AG04449 (cell line): Measurements from ENCODE around the gene FBP1.

ENCODE experiments used
- CTCF ChIA-PET: fragments of 350-600 bp; formaldehyde crosslinking; extraction: SDS; loops from one replicate; lab custom pipeline; 2021; ENCODE audit warnings: antibody characterized with exemption; lab: Yijun Ruan, JAX
- POLR2A ChIA-PET: fragments of 400-600, 350-600 bp; formaldehyde crosslinking; extraction: SDS; loops from one replicate; lab custom pipeline; 2020; ENCODE audit warnings: antibody characterized with exemption, inconsistent platforms; lab: Yijun Ruan, JAX
- DNase-seq: peaks from one replicate; pipeline ENCODE4 v3.0.0-alpha.2; 2010; ENCODE audit warnings: low read depth, low spot score
- H3K4me3 ChIP-seq: 2 replicates; pipeline ENCODE4 v1.5.1; 2011; ENCODE audit warnings: low read depth, mild to moderate bottlenecking, control low read depth, low read length
- CTCF ChIP-seq: IDR thresholded peaks from one replicate; pipeline ENCODE4 v1.5.1; 2011; ENCODE audit warnings: mild to moderate bottlenecking, moderate library complexity, low read length, control low read depth, inconsistent platforms; ENCODE audit not compliant: insufficient read depth; ENCODE audit errors: missing control alignments

Gene FBP1

GRCh38 chr9:94680020-94680419 lies 40.7 kb upstream of the FBP1 start:
- no peak for TF ChIP-seq CTCF
- CTCF ChIA-PET, result interaction anchor here (0.8 to 6.0 kb wide), 34 partner anchors 9 to 1539 kb away, joined by 3 to 302 read pairs (median 6); no protein-coding TSS in a partner anchor
- POLR2A ChIA-PET, result interaction anchor here (0.5 kb wide), 1 partner anchor 447 kb away, joined by 3 read pairs; no protein-coding TSS in a partner anchor
- DNase-seq, result no peak
- H3K4me3 ChIP-seq, result no peak overlapping the region

GRCh38 chr9:94679587-94679986 lies 40.3 kb upstream of the FBP1 start:
- TF ChIP-seq CTCF, result no peak
- no peak for DNase-seq
- POLR2A ChIA-PET, result no interaction called here
- CTCF ChIA-PET, result interaction anchor here (1.0 to 14.6 kb wide), 16 partner anchors 9 to 488 kb away, joined by 4 to 341 read pairs (median 17); no protein-coding TSS in a partner anchor
- no peak overlapping the region for H3K4me3 ChIP-seq

- ChIA-PET CTCF (interaction anchor here (0.8 to 14.6 kb wide), 4 partner anchors 11 to 490 kb away, joined by 3 to 341 read pairs (median 5); no protein-coding TSS in a partner anchor), POLR2A (no interaction called here)
- no peak for DNase-seq
- no peak overlapping the region for H3K4me3 ChIP-seq
- no peak for TF ChIP-seq CTCF
Observed at GRCh38 chr9:94677929-94678328, 38.6 kb upstream of the FBP1 start.

- TF ChIP-seq CTCF, result no peak
- H3K4me3 ChIP-seq, result no peak overlapping the region
- CTCF ChIA-PET, result interaction anchor here (14.6 kb wide), 1 partner anchor 453 kb away, joined by 341 read pairs; no protein-coding TSS in a partner anchor
- POLR2A ChIA-PET, result no interaction called here
- DNase-seq, result no peak
Observed at GRCh38 chr9:94676446-94677131, 37.3 kb upstream of the FBP1 start.

GRCh38 chr9:94675008-94675881 lies 35.9 kb upstream of the FBP1 start:
- CTCF ChIA-PET, result interaction anchor here (0.9 to 14.6 kb wide), 2 partner anchors 350 to 454 kb away, joined by 3 to 341 read pairs; no protein-coding TSS in a partner anchor
- DNase-seq, result peak; percentile 80
- H3K4me3 ChIP-seq, result no peak overlapping the region
- no peak for TF ChIP-seq CTCF
- POLR2A ChIA-PET, result no interaction called here
